A673 (cell line): ENCODE results near the gene ADAMTS6. TPM values are rescaled to one million over a fixed set of nuclear protein-coding genes. Genes with fewer than 3 reads are reported as not detected.

Experiments
- BruUV-seq: library from RNA; stranded (reverse); fragments of 400-500 nt; replicated peaks from 2 replicates; lab custom pipeline; 2021; lab: Mats Ljungman, UMichigan
- CTCF ChIA-PET: fragments of 300-600 bp; sonication (Branson Sonifier 250); formaldehyde crosslinking; loops from one replicate; lab custom pipeline; 2022; ENCODE audit warnings: antibody characterized with exemption; lab: Charles Lee
- POLR2A ChIA-PET: fragments of 300-600 bp; sonication (Branson Sonifier 250); formaldehyde crosslinking; loops from one replicate; lab custom pipeline; 2022; ENCODE audit warnings: antibody characterized with exemption; ENCODE audit not compliant: low non-redundant PET; lab: Charles Lee
- DNase-seq: peaks from one replicate; pipeline ENCODE4 v3.0.0-alpha.2; 2015; ENCODE audit warnings: low spot score
- H3K27ac ChIP-seq: fragments of 200-600 bp; sonication (generic); 2 replicates; pipeline ENCODE4 v1.5.1; 2016; ENCODE audit warnings: mixed run types, low read depth, mild to moderate bottlenecking, mixed read lengths, antibody characterized with exemption, low read length; ENCODE audit not compliant: poor library complexity, severe bottlenecking
- H3K27me3 ChIP-seq: fragments of 200-600 bp; sonication (generic); replicated peaks from 2 replicates; pipeline ENCODE4 v1.6.1; 2017; ENCODE audit warnings: mixed run types, low read depth, mild to moderate bottlenecking, mixed read lengths, antibody characterized with exemption, low read length; ENCODE audit not compliant: insufficient read depth, poor library complexity
- H3K36me3 ChIP-seq: fragments of 200-600 bp; sonication (generic); 2 replicates; pipeline ENCODE4 v1.6.1; 2016; ENCODE audit warnings: mixed run types, mild to moderate bottlenecking, mixed read lengths, antibody characterized with exemption, low read length; ENCODE audit not compliant: insufficient read depth, poor library complexity, severe bottlenecking
- H3K4me1 ChIP-seq: fragments of 200-600 bp; sonication (generic); 2 replicates; pipeline ENCODE4 v1.6.1; 2017; ENCODE audit warnings: mixed run types, mild to moderate bottlenecking, mixed read lengths, antibody characterized with exemption, low read length; ENCODE audit not compliant: insufficient read depth, poor library complexity, severe bottlenecking
- H3K4me3 ChIP-seq: fragments of 200-600 bp; sonication (generic); 2 replicates; pipeline ENCODE4 v1.5.1; 2016; ENCODE audit warnings: low read depth, mixed run types, mild to moderate bottlenecking, mixed read lengths, low read length; ENCODE audit not compliant: poor library complexity, severe bottlenecking
- H3K9me3 ChIP-seq: fragments of 200-600 bp; sonication (generic); 2 replicates; pipeline ENCODE4 v1.6.1; 2016; ENCODE audit warnings: mixed run types, low read depth, mild to moderate bottlenecking, mixed read lengths, antibody characterized with exemption, low read length; ENCODE audit not compliant: poor library complexity, severe bottlenecking
- CTCF ChIP-seq: fragments of 300-800, 200-600 bp; sonication (generic); conservative IDR thresholded peaks from 2 replicates; pipeline ENCODE4 v1.5.1; 2017; ENCODE audit warnings: low read depth, mild to moderate bottlenecking, antibody characterized with exemption, low read length, moderate library complexity, mixed read lengths
- EZH2 ChIP-seq: fragments of 200-600 bp; sonication (generic); IDR thresholded peaks from 2 replicates; pipeline ENCODE4 v1.6.1; 2017; ENCODE audit warnings: borderline replicate concordance, low read depth, mild to moderate bottlenecking, mixed read lengths, antibody characterized with exemption, low read length; ENCODE audit not compliant: poor library complexity, severe bottlenecking
- intact Hi-C: fragments of 100-400 bp; cut with micrococcal nuclease; formaldehyde crosslinking; loops from one replicate; pipeline ENCODE4 v1.10.0; 2022; ENCODE audit not compliant: unreplicated experiment
- total RNA-seq: library from RNA; stranded (reverse); gene quantifications from 2 replicates; pipeline ENCODE4 v1.2.3, GENCODE V29; 2021

Gene ADAMTS6
- total RNA-seq, 1 experiment from 2014 or later: 2.6 TPM

GRCh38 chr5:65117525-65117924, 364.2 kb downstream of the ADAMTS6 start:
- ChIA-PET CTCF (no interaction called here), POLR2A (no interaction called here)
- no peaks in the 10 kb centered on the region for H3K27me3 ChIP-seq
- H3K4me3 ChIP-seq: no peak overlapping the region
- no peaks in the 10 kb centered on the region for H3K36me3 ChIP-seq
- DNase-seq: no peak
- H3K4me1 ChIP-seq: no peaks in the 10 kb centered on the region
- intact Hi-C loops: no loop called here
- no peaks in the 10 kb centered on the region for H3K9me3 ChIP-seq
- BruUV-seq: no TSS peak
- no peak overlapping the region for H3K27ac ChIP-seq
- TF ChIP-seq CTCF: no peak
- TF ChIP-seq EZH2: no peak

GRCh38 chr5:65113771-65114170, 367.9 kb downstream of the ADAMTS6 start:
- no peaks in the 10 kb centered on the region for H3K9me3 ChIP-seq
- ChIA-PET CTCF (no interaction called here), POLR2A (no interaction called here)
- no peaks in the 10 kb centered on the region for H3K4me1 ChIP-seq
- DNase-seq: no peak
- TF ChIP-seq EZH2 (no peak), CTCF (no peak)
- no peaks in the 10 kb centered on the region for H3K27me3 ChIP-seq
- no peak overlapping the region for H3K27ac ChIP-seq
- intact Hi-C loops: no loop called here
- BruUV-seq: no TSS peak
- H3K36me3 ChIP-seq: no peaks in the 10 kb centered on the region
- no peak overlapping the region for H3K4me3 ChIP-seq

- H3K27ac ChIP-seq: no peak overlapping the region
- intact Hi-C loops: no loop called here
- H3K36me3 ChIP-seq: no peaks in the 10 kb centered on the region
- no peak for DNase-seq
- no peak for TF ChIP-seq EZH2
- TF ChIP-seq CTCF: no peak
- no TSS peak for BruUV-seq
- CTCF ChIA-PET: no interaction called here
- POLR2A ChIA-PET: no interaction called here
- H3K27me3 ChIP-seq: no peaks in the 10 kb centered on the region
- H3K9me3 ChIP-seq: no peaks in the 10 kb centered on the region
- H3K4me3 ChIP-seq: no peak overlapping the region
- H3K4me1 ChIP-seq: no peaks in the 10 kb centered on the region
These were observed 369.6 kb downstream of the ADAMTS6 start for GRCh38 chr5:65111961-65112658.
